Measurements from ENCODE around the gene RRAS.

- TF ChIP-seq CTCF (IDR thresholded peaks at IDR 0.05; ENCODE audit: insufficient read depth, low read length) (no peak), POLR2AphosphoS5 (IDR thresholded peaks at IDR 0.05; ENCODE audit: low read depth) (peak; percentile 8; the same call in 1 of the 2 replicates)
Measured at GRCh38 chr19:49687566-49688316, 47.8 kb upstream of the RRAS start.
